ENCODE measurements around the gene NF1.

- no peak for TF ChIP-seq POLR2A (IDR thresholded peaks at IDR 0.05)
- TF ChIP-seq CTCF (IDR thresholded peaks at IDR 0.05 in 4 of 5, conservative IDR thresholded peaks at IDR 0.05 in 1 of 5), result no peak
Measured at GRCh38 chr17:31323551-31323950, 228.8 kb downstream of the NF1 start.
